PFSK-1 (cell line): Measurements from ENCODE around the gene CLCN1.

ENCODE experiments used
- FOXP2 ChIP-seq: optimal IDR thresholded peaks from 2 replicates; pipeline ENCODE3; 2011; ENCODE audit warnings: borderline replicate concordance, control low read depth, inconsistent platforms; ENCODE audit not compliant: insufficient read depth; ENCODE audit errors: extremely low read length, extremely low read depth
- POLR2AphosphoS5 ChIP-seq: IDR thresholded peaks from 2 replicates; pipeline ENCODE4 v1.6.1; 2012; ENCODE audit warnings: low read depth, mild to moderate bottlenecking, control low read depth, low read length, moderate library complexity
- REST ChIP-seq, 2 experiments: IDR thresholded peaks; 2 replicates each; pipeline versions ENCODE4 v1.6.1 to v1.8.0; 2011 to 2012; ENCODE audit warnings: low read depth in 2 of 2, low read length in 2 of 2, control low read depth in 1 of 2, inconsistent platforms in 1 of 2, mild to moderate bottlenecking in 1 of 2, moderate library complexity in 1 of 2; ENCODE audit not compliant: insufficient read depth in 1 of 2
- SIN3A ChIP-seq: IDR thresholded peaks from 2 replicates; pipeline ENCODE4 v1.6.1; 2012; ENCODE audit warnings: mild to moderate bottlenecking, low read length, moderate library complexity, borderline replicate concordance; ENCODE audit not compliant: insufficient read depth
- TAF1 ChIP-seq: IDR thresholded peaks from 2 replicates; pipeline ENCODE4 v1.6.1; 2012; ENCODE audit warnings: low read length, control low read depth, borderline replicate concordance; ENCODE audit not compliant: insufficient read depth

- TF ChIP-seq POLR2AphosphoS5 (no peak), SIN3A (no peak), REST (IDR thresholded peaks at IDR 0.05; ENCODE audit: insufficient read depth in 1 of 2, low read depth in 2 of 2, low read length in 2 of 2) (no peak), FOXP2 (no peak), TAF1 (no peak)
Measured at GRCh38 chr7:143287339-143287934, 28.5 kb upstream of the CLCN1 start.
